ENCODE results near the gene BIK. TPM values are rescaled to one million over a fixed set of nuclear protein-coding genes. Genes with fewer than 3 reads are reported as not detected.

BIK gene
- total and polyA plus RNA-seq, 7 donors: not detected

DNA sequence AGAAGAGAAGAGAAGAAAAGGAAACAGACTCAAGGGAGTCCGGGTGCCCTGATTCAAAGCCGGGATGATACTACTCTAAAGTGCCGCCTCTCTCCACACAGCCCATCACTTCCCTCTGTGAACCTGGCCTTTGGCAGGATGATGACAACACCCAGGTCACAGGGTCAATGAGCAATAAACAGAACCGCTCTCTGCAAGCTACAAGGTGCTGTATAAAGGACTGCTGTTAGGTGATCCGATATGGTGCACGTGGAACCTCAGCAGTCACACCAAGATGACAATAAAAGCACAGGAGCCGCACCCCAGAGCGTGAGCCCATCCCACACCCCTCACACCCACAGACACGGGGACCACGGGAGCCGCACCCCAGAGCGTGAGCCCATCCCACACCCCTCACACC lies 32.0 kb upstream of the BIK start:
- no peak for ATAC-seq
- H3K36me3 ChIP-seq (ENCODE audit: insufficient read depth in 1 of 2, low read depth in 1 of 2): peaks cover 0 to 11% of the 10 kb centered on the region in 2 donors
- no peaks in the 10 kb centered on the region for H3K27me3 ChIP-seq (ENCODE audit: insufficient read depth in 3 of 3, low read length in 2 of 3)
- H3K9me3 ChIP-seq: no peaks in the 10 kb centered on the region
- H3K4me1 ChIP-seq: no peaks in the 10 kb centered on the region
- no peak for TF ChIP-seq CTCF (IDR thresholded peaks at IDR 0.05)
- no peak overlapping the region for H3K27ac ChIP-seq
- no peak overlapping the region for H3K4me3 ChIP-seq
- WGBS, 3 donors: 86 to 91% (median 88%) methylated on average over 10 to 12 of the region's 12 CpGs
- intact Hi-C loops (cut with DNase I): loop anchor here in 1 of 2 donors (5.0 kb wide), 1 partner anchor 36 kb away; no protein-coding TSS in a partner anchor
- DNase-seq: no peak

GRCh38 chr22:43079742-43080141 lies 30.8 kb upstream of the BIK start:
- Histone ChIP-seq H3K4me3 (no peak overlapping the region), H3K4me1 (no peaks in the 10 kb centered on the region), H3K36me3 (ENCODE audit: insufficient read depth in 1 of 2, low read depth in 1 of 2) (peaks cover 0 to 9% of the 10 kb centered on the region in 2 donors), H3K27ac (no peak overlapping the region), H3K9me3 (no peaks in the 10 kb centered on the region), H3K27me3 (ENCODE audit: insufficient read depth in 3 of 3, low read length in 2 of 3) (no peaks in the 10 kb centered on the region)
- no peak for DNase-seq
- ATAC-seq: no peak
- intact Hi-C loops (cut with DNase I): loop anchor here in 1 of 2 donors (5.0 kb wide), 1 partner anchor 37 kb away; no protein-coding TSS in a partner anchor
- TF ChIP-seq CTCF (IDR thresholded peaks at IDR 0.05): no peak
- 90 to 94% (median 92%) methylated on average over 14 of the region's 14 CpGs for WGBS, 3 donors

GRCh38 chr22:43080616-43081015 lies 29.9 kb upstream of the BIK start:
- Histone ChIP-seq H3K27me3 (ENCODE audit: insufficient read depth in 3 of 3, low read length in 2 of 3) (no peaks in the 10 kb centered on the region), H3K9me3 (no peaks in the 10 kb centered on the region), H3K27ac (no peak overlapping the region), H3K4me1 (no peaks in the 10 kb centered on the region), H3K36me3 (ENCODE audit: insufficient read depth in 1 of 2, low read depth in 1 of 2) (peaks cover 0 to under 1% of the 10 kb centered on the region in 2 donors), H3K4me3 (no peak overlapping the region)
- intact Hi-C loops (cut with DNase I): no loop called here
- 84 to 96% (median 93%) methylated on average over 2 of the region's 2 CpGs for WGBS, 3 donors
- no peak for ATAC-seq
- DNase-seq: no peak
- TF ChIP-seq CTCF (IDR thresholded peaks at IDR 0.05): no peak

GRCh38 chr22:43081968-43082367 lies 28.6 kb upstream of the BIK start:
- Histone ChIP-seq H3K4me1 (no peaks in the 10 kb centered on the region), H3K36me3 (ENCODE audit: insufficient read depth in 1 of 2, low read depth in 1 of 2) (no peaks in the 10 kb centered on the region), H3K9me3 (no peaks in the 10 kb centered on the region), H3K4me3 (no peak overlapping the region), H3K27me3 (ENCODE audit: insufficient read depth in 3 of 3, low read length in 2 of 3) (no peaks in the 10 kb centered on the region), H3K27ac (no peak overlapping the region)
- DNase-seq (no peak), ATAC-seq (no peak)
- no peak for TF ChIP-seq CTCF (IDR thresholded peaks at IDR 0.05)
- intact Hi-C loops (cut with DNase I): no loop called here
- 91 to 98% (median 95%) methylated on average over 4 of the region's 4 CpGs for WGBS, 3 donors
